Transverse colon (tissue), 4 donors: ENCODE data around the gene MAP4K4. TPM values are rescaled to one million over a fixed set of nuclear protein-coding genes. Genes with fewer than 3 reads are reported as not detected.

ENCODE experiments used
- DNase-seq: peaks from one replicate; pipeline ENCODE4 v3.0.0-alpha.2; 2019
- H3K27ac ChIP-seq, 4 donors: fragments of 200-600 bp; sonication (generic); 2 replicates each; pipeline ENCODE4 v1.5.1; 2016 to 2018; ENCODE audit warnings: inconsistent platforms in 4 of 4
- H3K27me3 ChIP-seq: fragments of 200-600 bp; sonication (generic); 2 replicates; pipeline ENCODE4 v1.5.1; 2017; ENCODE audit warnings: inconsistent platforms
- H3K36me3 ChIP-seq, 4 donors: fragments of 200-600 bp; sonication (generic); 2 replicates each; pipeline ENCODE4 v1.5.1; 2017 to 2019; ENCODE audit warnings: inconsistent platforms in 4 of 4
- H3K4me1 ChIP-seq, 4 donors: fragments of 200-600 bp; sonication (generic); 2 replicates each; pipeline ENCODE4 v1.5.1; 2017 to 2020; ENCODE audit warnings: inconsistent platforms in 4 of 4
- H3K4me3 ChIP-seq, 4 donors: fragments of 200-600 bp; sonication (generic); 1 replicate in 1 of 4; 2 replicates in 3 of 4; pipeline versions ENCODE4 v1.5.1 to v1.6.1; 2017 to 2019; ENCODE audit warnings: inconsistent platforms in 4 of 4
- H3K9me3 ChIP-seq, 2 donors: fragments of 200-600 bp; sonication (generic); 2 replicates each; pipeline ENCODE4 v1.5.1; 2017 to 2019; ENCODE audit warnings: inconsistent platforms in 2 of 2
- EP300 ChIP-seq: sonication (generic); formaldehyde crosslinking; IDR thresholded peaks from one replicate; pipeline ENCODE4 v1.6.1; 2017; ENCODE audit warnings: antibody characterized with exemption, low read depth
- POLR2A ChIP-seq: fragments of 450-650 bp; IDR thresholded peaks from one replicate; pipeline ENCODE4 v1.6.1; 2016; ENCODE audit warnings: antibody characterized with exemption, mild to moderate bottlenecking, moderate library complexity
- POLR2AphosphoS5 ChIP-seq, 3 donors: sonication (generic); formaldehyde crosslinking; IDR thresholded peaks; one replicate each; pipeline ENCODE4 v1.6.1; 2016; ENCODE audit warnings: antibody characterized with exemption in 3 of 3
- WGBS, 2 donors: methylation state at CpG; one replicate each; pipeline ENCODE4 v1.1.5; 2018; ENCODE audit warnings: low coverage in 1 of 2; 5-methylcytosine and 5-hydroxymethylcytosine counted together
- in situ Hi-C, 4 donors: fragments of 200-750 bp; cut with MboI; loops; one replicate each; pipeline versions ENCODE4 v1.15.0 to v1.15.1; 2017; ENCODE audit warnings: low sequenced_read_pairs in 3 of 4, low pct_ligation_motif_present in 1 of 4, low pct_unique_long_range_greater_than_20kb in 1 of 4
- intact Hi-C: fragments of 100-400 bp; cut with DNase I; formaldehyde crosslinking; loops from one replicate; pipeline ENCODE4 v1.15.1; 2023; ENCODE audit warnings: low total_unique reads
- total RNA-seq, 4 donors: library from RNA; depleted of rRNA; stranded (reverse); fragments of >200 nt; gene quantifications; one replicate each; pipeline ENCODE4 v1.1.0, GENCODE V29; 2016
- TF ChIP-seq, protein P1 (sequence below), 5 experiments: fragments of 200-600 bp in 3 of 5; fragments of 450-650 bp in 2 of 5; sonication (generic) in 3 of 5; IDR thresholded peaks; 1 replicate in 2 of 5; 2 replicates in 3 of 5; pipeline ENCODE4 v1.5.1; 2016 to 2017; ENCODE audit warnings: antibody characterized with exemption in 5 of 5, inconsistent platforms in 3 of 5, mild to moderate bottlenecking in 2 of 5, moderate library complexity in 1 of 5

The MAP4K4 gene
- total RNA-seq, 4 donors from 2014 or later = 20.3 to 42.3 (median 29.6) TPM

DNA sequence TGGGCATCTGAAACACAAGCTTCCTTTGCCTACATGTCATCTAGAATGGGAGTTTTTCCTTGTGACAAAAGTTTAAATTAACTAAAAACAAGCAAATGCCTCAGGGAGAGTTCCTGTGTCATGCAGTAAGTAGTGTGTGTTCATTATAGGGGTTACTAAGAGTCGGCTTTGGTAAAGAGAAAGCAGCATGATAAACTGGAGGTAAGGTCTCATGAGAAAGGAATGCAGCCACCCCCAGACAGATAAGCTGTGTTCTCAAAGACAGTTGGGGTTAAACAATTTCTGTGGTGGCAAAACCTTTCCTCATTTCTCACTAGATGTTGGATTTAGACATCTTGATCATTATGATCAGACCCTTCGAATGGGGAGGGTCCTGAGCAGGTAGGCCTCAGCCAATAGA lies 129.7 kb downstream of the MAP4K4 start:
- H3K9me3 ChIP-seq = no peaks in the 10 kb centered on the region
- intact Hi-C loops (no loop called here), in situ Hi-C loops (loop anchor here in 3 of 4 donors (5.0 to 25.0 kb wide), 5 partner anchors 132 to 415 kb away; partner anchors contain the start of gene MAP4K4 (in 2 of the 3))
- no peak overlapping the region for H3K27ac ChIP-seq
- no peak overlapping the region for H3K4me3 ChIP-seq
- TF ChIP-seq POLR2A (no peak), EP300 (no peak), POLR2AphosphoS5 (IDR thresholded peaks at IDR 0.05) (no peak)
- TF ChIP-seq, protein P1, sequence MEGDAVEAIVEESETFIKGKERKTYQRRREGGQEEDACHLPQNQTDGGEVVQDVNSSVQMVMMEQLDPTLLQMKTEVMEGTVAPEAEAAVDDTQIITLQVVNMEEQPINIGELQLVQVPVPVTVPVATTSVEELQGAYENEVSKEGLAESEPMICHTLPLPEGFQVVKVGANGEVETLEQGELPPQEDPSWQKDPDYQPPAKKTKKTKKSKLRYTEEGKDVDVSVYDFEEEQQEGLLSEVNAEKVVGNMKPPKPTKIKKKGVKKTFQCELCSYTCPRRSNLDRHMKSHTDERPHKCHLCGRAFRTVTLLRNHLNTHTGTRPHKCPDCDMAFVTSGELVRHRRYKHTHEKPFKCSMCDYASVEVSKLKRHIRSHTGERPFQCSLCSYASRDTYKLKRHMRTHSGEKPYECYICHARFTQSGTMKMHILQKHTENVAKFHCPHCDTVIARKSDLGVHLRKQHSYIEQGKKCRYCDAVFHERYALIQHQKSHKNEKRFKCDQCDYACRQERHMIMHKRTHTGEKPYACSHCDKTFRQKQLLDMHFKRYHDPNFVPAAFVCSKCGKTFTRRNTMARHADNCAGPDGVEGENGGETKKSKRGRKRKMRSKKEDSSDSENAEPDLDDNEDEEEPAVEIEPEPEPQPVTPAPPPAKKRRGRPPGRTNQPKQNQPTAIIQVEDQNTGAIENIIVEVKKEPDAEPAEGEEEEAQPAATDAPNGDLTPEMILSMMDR (IDR thresholded peaks at IDR 0.05) = no peak
- no peaks in the 10 kb centered on the region for H3K36me3 ChIP-seq
- peaks cover 4 to 44% (median 10%) of the 10 kb centered on the region in 4 donors for H3K4me1 ChIP-seq
- H3K27me3 ChIP-seq = no peaks in the 10 kb centered on the region
- no peak for DNase-seq
- WGBS, 2 donors = 87% methylated on average over 2 of the region's 2 CpGs; no CpG with 5 or more reads in 1 of the 2 donors

DNA sequence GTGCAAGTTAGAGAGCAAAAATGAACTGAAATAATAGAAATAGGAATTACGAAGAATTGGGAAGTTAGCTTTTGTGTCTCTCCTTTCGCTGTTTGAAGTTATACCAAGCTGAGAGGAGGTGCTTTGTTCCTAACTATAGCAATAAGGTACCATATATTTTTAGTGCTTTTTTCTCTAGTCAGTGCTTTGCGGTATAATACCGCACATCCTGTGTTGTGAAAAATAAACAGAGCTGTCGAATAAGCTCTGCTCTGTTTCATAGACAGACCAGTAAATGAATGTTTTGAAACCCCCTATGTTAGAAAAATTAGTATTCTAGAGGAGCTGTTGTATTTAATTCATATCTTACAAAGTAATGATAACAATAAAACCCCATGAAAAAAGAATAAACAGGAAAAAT lies 130.8 kb downstream of the MAP4K4 start:
- intact Hi-C loops = no loop called here
- WGBS, 2 donors = 56 to 61% methylated on average over 5 of the region's 5 CpGs
- Histone ChIP-seq H3K27me3 (no peaks in the 10 kb centered on the region), H3K36me3 (peaks cover 0 to 3% (median 0%) of the 10 kb centered on the region in 4 donors), H3K4me3 (no peak overlapping the region), H3K9me3 (no peaks in the 10 kb centered on the region), H3K4me1 (peaks cover 0 to 34% (median 5%) of the 10 kb centered on the region in 4 donors), H3K27ac (no peak overlapping the region)
- in situ Hi-C loops = loop anchor here in 3 of 4 donors (5.0 to 25.0 kb wide), 5 partner anchors 133 to 416 kb away; partner anchors contain the start of gene MAP4K4 (in 2 of the 3)
- no peak for TF ChIP-seq POLR2A
- TF ChIP-seq, protein P1 (IDR thresholded peaks at IDR 0.05) = no peak
- no peak for TF ChIP-seq POLR2AphosphoS5 (IDR thresholded peaks at IDR 0.05)
- TF ChIP-seq EP300 = no peak
- DNase-seq = no peak

DNA sequence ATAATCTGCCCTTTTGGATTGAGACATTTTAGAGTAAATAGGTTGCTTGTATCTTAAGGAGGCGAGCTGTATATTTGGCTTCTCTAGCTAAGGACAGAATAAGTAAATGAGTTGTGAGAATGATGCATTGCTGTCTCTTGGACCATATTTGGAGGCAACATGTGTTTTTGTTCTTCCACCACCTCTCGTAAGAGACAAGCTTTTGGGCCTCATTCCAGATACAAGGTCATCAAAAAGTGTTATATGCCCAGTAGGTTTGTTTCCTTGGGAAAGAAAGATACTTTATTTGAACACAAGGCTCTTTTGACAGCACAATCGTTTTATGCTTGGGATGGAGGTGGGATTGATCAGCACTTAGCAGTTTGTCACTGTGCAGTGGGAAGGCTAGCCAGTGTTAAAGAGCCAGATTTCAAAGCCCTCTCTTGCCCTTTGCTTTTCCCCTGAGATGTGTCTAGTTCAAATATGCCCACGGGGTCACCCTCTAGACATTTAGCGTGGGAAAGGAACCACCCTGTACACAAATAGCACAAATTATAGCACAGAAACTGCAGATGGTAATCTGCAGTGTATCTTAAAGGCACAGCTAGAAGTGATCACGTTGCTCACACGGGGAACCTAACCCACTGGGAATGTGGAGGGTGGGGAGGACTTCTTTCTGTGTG lies 131.3 kb downstream of the MAP4K4 start:
- in situ Hi-C loops (loop anchor here in 3 of 4 donors (5.0 to 25.0 kb wide), 5 partner anchors 134 to 417 kb away; partner anchors contain the start of gene MAP4K4 (in 2 of the 3)), intact Hi-C loops (no loop called here)
- TF ChIP-seq POLR2A (no peak), EP300 (no peak), POLR2AphosphoS5 (IDR thresholded peaks at IDR 0.05) (no peak)
- TF ChIP-seq, protein P1 (IDR thresholded peaks at IDR 0.05) = no peak
- no peak overlapping the region for H3K4me3 ChIP-seq
- H3K27ac ChIP-seq = no peak overlapping the region
- H3K9me3 ChIP-seq = no peaks in the 10 kb centered on the region
- peaks cover 0 to 31% (median 4%) of the 10 kb centered on the region in 4 donors for H3K4me1 ChIP-seq
- 56 to 63% methylated on average over 3 to 7 of the region's 7 CpGs for WGBS, 2 donors
- H3K36me3 ChIP-seq = peaks cover 0 to 3% (median 0%) of the 10 kb centered on the region in 4 donors
- DNase-seq = no peak
- no peaks in the 10 kb centered on the region for H3K27me3 ChIP-seq

DNA sequence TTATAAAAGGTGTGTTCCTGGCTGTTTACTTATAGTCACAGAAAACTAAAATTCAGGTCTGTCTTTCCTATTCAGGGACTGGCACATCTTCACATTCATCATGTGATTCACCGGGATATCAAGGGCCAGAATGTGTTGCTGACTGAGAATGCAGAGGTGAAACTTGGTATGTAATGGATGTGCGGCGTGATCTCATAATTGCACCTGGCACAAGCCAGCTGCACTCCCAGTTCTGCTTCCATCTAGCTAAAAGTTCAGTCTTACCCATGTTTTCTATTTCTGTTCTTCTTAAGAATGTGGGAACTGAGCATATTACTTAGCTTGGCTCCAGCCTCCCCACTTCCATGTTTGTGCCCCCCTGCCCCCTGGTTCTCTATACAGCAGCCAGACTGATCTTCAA lies 131.9 kb downstream of the MAP4K4 start:
- intact Hi-C loops (no loop called here), in situ Hi-C loops (loop anchor here in 3 of 4 donors (5.0 to 25.0 kb wide), 5 partner anchors 135 to 417 kb away; partner anchors contain the start of gene MAP4K4 (in 2 of the 3))
- TF ChIP-seq, protein P1 (IDR thresholded peaks at IDR 0.05) = no peak
- TF ChIP-seq POLR2AphosphoS5 (IDR thresholded peaks at IDR 0.05) = no peak
- WGBS, 2 donors = 87 to 94% methylated on average over 2 to 3 of the region's 3 CpGs
- Histone ChIP-seq H3K36me3 (peaks cover 0 to 6% (median 0%) of the 10 kb centered on the region in 4 donors), H3K27ac (no peak overlapping the region), H3K9me3 (no peaks in the 10 kb centered on the region), H3K4me1 (peaks cover 0 to 31% (median 4%) of the 10 kb centered on the region in 4 donors), H3K27me3 (no peaks in the 10 kb centered on the region), H3K4me3 (no peak overlapping the region)
- DNase-seq = no peak
